Activated effector memory CD4-positive, alpha-beta T cell treated with anti-CD3 and anti-CD28 coated beads, Interleukin-2, amount 50 U/mL, for 16 hours (primary cell): ENCODE measurements around the gene AJAP1.

Experiments
- DNase-seq: peaks from one replicate; pipeline ENCODE4 v3.0.0-alpha.2; 2020

AJAP1 gene

DNA sequence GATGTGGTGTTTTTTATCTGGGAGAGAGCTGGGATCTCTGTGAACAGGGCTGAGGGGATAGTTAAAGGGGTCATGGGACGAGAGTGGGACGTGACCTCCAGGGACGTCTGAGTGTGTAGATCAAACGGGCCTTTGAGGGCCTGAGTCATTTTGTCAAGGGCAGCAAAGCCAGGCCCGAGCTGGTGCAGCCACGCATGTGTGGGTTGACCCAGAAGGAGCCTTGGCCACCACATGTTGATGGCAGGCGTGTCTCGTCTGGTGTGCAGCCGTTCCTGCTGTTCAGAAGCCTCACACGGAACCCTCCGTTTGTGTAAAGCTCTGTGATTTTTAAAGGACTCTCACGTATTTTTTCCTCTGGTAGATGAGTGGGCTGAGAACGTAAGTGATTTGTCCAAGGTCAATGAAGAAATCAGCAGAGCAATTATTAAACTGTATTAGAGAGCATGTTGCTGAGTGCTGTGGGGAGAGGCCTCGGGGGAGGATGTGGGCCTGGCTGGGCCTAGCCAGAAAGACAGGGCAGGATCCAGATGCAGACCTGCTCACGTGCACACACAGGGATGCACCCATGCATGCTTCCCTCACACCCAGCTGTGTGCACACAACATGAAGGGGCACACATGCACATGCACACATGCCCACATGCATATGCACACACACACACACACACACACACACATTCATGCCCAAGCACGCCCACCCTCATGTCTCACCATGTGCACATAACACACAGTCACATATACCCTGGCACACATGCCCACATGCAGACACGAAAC is 89.8 kb downstream of the AJAP1 start:
- no peak for DNase-seq

DNA sequence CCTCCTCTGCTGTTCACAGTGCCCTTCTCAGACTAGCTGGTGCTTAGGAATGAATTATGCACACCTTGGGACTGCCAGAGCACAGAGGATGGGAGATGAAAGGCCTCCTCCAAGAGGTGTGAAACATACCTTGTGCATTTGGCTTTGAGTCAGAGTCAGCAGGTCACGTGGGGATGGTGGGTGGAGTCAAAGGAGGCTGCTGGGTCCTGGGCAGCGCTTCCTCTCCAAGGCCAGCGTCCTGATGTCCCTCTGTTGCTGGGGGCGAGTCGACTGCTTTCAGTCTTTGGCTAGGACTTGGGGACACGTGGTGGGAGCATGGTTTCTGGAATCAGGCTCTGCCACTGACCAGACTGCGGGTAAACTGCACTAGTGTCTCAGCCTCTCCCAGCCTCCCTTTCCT is 91.2 kb downstream of the AJAP1 start:
- DNase-seq: no peak

DNA sequence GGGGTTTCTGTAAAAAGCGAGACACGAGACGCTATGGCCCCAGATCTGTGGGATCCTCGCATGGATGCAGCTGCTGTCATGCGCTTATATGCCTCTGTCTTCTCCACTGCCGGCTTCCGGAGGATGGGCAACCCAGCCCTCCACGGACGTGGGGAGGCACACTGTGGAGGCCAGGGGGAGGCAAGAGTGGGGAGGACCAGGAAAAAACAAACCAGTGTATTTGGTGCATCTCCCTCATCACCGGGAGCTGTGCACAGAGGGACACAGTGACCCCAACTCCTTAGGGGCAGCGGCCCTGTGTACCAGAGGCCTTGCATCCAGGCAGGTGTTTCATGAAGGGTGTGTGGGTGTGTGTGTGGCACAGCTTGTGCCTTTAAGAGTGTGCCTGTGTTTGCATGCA is 95.0 kb downstream of the AJAP1 start:
- no peak for DNase-seq

DNA sequence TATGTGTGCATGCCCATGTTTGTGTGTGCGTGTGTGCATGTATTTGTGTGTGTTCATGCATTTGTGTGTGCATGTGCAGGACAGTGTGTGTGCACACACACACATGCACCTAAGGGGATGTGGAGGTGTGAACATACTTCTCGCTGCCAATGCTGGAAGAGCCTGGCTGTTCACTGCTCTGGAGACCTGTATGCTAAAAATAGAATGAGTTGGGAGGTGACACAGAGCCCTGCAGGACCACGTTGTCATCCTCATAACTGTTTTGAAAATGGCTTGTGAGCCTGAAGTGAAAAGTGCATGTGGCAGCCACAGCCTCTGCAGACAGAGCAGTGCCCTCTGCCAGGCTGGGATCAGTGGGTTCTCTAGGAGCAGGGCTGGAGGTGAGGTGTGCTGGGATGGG is 95.8 kb downstream of the AJAP1 start:
- no peak for DNase-seq

DNA sequence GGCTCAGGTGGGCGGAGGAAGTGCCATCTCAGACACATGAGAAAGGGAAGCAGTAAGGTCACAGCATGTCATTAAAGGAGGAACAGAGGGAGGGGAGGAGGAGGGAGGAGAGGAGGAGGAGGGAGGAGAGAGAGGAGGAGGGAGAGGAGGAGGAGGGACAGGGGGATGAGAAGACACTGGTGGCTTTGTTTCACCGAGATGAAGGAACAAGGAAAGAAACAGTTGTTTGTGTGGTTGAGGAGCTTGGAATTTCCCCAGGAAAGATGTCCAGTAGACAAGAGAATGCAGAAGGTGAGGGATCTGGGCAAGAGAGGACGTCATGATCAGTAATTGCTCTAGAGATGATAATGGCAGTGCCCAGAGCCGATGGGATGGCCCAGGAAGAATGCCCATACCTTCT is 97.7 kb downstream of the AJAP1 start:
- no peak for DNase-seq

DNA sequence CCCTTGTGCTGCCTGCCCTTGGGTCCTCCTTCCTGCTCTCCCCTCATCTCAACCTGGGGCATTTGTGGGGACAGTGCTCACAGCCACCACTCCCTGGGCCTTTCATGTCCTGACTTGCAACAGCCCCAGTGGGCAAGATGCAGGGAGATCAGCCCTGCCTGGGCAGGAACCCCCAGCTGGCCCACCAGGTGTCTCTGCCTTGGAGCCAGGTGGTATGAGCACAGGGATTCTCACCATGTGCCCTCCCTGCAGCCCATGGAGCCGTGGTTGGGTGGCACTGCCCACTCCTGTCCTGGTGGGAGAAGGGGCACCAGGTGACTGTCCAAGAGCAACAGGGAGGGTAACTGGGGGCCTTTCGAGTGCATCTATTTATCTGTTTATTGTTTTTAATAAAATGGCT is 100.4 kb downstream of the AJAP1 start:
- DNase-seq: no peak

DNA sequence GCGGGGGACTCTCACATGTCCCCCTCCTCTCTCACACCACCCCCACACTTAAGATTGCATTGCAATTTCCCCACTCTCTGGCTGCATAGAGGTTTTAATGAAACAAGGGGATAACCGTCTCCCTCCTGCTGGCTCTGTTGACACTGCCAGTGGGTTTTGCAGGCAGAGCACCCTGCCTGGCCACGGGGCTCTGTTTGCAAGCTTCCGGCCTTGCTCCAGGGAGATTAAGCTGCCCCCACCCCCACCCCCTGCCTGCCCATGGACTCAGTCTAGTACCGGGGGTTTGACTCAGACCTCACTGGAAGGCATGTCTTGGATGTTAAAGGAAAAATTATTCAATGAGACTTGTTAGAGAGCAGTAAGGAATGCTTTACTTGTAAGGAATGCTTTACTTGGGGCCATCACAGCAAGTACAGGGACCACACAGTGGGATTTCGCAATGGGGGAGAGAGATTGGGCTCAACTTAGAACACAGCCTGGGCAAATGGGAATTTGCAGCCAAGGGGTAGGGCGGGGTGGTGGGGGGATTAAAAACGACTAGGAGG is 101.0 kb downstream of the AJAP1 start:
- no peak for DNase-seq

DNA sequence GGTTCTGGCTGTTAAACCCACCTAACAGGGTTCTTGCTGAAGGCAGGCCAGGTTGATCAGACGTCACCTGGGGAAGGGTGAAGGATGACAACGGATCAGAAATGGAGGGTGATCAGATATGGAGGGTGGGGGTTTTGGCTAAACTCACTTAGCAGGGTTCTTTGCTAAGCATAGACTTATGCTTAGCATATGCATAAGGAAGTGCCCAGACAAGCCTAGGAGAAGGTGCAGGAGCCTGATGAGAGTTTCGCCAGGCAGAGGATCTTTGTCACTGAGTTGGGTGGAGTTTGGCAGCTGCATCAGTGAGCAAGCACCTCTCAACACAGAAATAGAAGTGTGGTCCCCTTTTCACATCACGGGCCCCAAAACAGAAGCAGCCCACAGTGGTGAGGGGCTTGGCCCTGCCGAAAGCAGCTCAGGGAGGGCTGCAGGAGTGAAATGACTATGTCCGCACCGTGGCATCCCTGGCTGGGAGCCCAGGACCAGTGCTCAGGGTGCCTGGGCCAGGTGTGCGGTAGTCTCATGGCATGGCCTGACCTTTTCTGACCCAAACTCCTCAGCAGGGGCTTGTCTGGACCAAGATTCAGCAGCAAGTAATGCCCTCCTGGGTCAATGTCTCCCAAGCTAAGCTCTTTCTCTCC is 101.6 kb downstream of the AJAP1 start:
- DNase-seq: no peak

DNA sequence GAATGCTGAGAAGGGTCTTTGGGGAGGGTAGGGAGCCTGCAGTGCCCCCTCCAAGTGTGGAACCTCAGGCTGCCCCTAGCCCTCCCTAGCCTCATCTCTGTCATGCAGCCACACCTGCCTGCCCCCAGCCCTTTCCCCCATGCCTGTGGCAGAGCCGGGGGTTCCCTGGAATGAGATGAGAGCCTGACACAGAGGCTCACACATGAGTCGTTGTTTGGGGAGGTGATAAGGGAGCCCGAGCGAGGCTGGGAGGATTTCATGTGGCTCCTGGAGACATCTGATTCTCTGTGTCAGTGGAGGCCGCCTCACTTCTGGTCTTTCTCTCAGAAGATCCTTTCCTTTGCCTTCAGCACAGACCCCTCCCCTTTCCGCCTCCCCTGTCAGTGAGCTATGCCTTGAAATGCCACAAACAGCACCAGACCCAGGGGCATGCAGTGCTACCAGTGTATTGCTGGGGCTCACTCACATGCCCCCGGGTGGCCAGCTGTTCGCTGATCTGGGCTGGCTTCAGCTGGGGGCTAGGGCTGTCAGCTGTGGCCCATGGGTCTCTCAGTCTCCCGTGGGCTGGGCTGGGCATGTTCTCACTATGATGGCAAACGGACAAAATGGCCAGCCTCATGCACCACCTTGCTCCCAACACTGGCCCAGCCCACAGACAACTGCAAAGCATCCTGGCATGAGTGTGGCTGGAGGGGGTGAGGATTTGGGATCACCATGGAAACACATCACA is 102.6 kb downstream of the AJAP1 start:
- no peak for DNase-seq

DNA sequence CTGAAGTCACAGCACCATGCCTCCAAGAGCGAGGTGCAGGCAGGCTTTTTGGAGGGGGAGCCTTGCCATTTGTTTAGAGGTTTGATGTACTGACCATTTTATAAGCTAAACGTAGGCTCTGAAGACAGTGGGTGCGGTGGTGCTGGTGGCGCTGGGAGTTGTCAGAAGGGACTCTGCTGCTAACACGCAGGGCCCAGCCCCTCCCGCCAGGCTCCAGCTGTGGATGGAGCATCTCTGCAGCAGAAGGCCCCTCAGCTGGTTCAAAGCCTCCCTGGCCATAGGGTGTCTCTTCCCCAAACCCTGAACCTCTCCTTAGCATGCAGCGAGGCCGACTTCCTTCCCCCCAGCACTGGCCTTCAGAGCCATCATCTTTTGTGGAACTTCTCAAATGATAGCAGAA is 105.3 kb downstream of the AJAP1 start:
- no peak for DNase-seq

DNA sequence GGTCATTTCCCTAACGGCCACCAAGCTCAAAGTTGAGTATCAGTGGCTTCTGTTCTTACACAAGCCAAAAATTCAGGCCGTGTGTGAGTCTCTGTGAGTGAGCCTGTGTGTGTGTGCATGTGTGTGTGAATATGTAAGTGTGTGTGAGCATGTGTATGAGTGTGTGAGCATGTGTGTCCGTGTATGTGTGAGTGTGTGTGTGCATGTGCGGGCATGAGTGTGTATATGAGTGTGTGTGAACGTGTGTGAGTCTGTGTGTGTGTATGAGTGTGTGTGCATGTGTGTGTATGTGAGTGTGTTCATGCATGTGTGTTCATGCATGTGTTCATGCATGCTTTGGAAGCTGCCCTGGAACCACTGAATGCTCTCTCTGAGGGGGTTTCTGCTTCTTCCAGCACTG is 105.7 kb downstream of the AJAP1 start:
- no peak for DNase-seq

DNA sequence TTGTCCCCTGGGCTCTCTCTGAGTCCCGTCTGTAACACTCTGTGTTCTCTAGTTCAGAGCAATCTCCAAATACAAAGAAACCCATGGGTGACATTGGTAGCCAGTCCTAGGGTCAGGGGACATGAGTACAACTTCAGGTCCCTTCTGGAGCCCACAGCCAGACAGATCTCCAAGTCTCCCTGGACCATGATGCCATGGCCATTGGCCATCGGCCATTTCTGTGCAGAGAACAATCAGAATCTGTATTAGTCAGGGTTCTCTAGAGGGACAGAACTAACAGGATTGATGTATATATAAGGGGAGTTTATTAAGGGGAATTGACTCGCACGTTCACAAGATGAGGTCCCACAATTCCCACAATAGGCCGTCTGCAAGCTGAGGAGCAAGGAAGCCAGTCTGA is 106.9 kb downstream of the AJAP1 start:
- DNase-seq: no peak

DNA sequence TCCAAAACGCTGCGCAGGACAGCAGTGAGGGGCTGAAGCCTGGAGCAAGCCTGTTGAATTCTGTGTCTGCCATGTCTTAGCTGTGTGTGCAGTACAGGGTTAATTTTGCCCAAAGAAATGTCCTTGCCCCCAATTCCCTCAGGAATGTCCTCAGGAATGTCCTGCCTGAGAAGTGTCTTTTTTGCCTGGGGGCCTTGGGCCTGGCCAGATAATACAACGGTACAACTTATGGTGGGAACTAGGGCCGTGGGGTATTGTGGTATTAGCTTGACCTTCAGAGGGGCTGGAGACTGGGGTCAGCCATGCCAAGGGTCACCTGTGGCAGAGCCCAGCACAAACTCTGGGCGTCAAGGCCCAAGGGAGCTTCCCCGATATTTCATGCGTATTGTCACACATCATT is 107.7 kb downstream of the AJAP1 start:
- DNase-seq: no peak

DNA sequence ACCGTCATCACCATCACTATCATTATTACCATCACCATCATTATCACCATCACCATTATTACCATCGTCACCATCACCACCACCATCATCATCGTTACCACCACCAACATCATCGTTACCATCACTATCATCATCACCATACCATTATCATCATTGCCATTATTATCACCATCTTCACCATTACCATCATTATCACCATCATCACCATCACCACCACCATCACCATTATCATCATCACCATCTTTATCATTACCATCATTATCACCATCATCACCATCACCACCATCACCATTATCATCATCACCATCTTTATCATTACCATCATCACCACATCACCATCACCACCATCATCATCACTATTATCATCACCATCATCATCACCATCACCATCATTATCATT is 112.9 kb downstream of the AJAP1 start:
- no peak for DNase-seq

DNA sequence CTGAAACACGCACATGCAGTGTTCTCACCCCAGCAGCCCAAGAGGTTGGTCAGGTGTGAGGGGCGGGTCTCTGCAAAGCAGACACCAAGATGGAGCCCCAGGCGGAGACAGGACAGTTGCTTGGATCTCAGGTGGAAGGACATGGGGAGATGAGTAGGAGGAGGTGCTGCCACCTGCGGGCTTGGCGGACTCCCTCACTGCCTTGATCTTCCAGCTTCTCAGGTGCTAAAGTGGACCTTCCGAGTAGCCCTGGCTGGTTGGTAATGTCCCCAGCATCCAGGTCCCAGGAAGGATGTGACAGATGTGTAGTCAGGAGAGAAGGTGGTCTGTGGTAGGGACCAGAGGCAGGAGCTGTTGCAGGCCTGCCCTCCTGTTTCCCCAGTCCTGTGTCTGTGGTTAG is 114.1 kb downstream of the AJAP1 start:
- DNase-seq: no peak

DNA sequence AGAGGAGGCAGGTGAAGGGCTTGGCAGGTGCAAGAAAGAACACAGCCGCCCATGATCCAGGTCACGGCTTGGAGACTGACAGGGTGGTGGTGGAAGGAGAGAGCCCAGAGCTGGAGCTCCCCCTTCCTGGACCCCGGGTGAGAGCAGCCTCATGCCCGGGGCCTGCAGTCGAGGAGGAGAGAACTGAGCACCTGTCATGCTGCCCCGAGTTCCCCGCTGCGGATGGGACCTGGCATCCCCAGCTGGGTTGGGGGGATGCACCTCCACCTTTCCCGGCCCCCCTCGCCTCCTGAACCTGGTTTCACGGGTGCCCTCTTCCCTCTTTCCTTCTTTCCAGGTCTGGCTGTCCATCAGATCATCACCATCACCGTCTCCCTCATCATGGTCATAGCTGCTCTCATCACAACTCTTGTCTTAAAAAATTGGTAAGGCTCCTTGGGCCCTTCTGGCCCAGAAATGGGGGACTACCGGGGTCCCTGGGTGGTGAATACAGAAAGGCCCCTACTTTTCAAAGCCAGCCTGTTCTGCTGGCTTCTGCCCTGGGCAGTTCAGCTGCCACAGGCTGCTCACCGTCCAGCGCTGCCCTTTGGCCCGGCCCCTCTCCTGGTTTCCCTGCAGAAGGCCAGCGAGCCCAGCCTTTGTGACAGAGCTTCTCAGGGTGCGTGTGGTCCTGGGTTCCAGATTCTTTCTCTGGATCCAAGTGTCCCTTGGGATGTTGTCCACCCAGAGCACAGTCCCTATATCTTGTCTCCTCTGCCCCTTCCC is 115.3 kb downstream of the AJAP1 start:
- DNase-seq: no peak

DNA sequence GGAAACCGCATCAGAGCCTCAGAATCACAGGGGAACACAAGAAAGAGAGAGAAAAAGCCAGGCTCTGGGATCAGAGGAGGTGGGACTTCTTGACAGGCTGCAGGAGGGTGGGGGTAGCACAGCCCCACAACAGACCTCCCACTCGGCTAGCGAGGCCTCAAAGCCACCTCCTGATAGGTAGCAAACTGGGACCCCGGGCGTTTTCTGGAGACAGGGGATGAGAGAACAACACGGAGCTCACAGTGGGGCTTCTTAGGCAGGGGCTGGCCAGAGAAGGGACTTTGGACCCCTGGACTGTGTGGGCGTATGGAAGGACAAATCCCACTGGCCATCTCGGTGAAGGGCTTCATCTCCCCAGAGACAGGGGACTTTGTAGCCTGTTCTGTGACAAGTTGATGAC is 116.3 kb downstream of the AJAP1 start:
- no peak for DNase-seq

DNA sequence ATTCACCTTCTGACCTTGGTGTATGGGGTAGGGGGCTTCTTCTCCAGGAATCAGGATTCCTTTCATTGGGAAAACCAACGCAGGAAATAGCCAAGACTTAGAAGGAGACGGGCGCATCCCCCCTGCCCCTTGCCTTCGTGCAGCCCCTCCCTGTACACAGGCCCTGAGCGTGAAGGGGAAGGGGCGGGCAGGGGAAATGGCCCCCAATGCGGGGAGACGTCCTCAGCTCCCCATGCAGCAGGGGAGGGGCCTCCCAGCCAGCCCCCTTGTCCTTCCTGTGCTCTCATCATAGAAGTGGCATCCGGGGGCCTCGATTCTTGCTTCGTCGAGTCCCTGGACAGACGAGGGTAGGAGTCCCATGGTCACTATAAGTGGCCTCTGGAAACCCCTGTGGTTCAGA is 116.9 kb downstream of the AJAP1 start:
- DNase-seq: no peak

DNA sequence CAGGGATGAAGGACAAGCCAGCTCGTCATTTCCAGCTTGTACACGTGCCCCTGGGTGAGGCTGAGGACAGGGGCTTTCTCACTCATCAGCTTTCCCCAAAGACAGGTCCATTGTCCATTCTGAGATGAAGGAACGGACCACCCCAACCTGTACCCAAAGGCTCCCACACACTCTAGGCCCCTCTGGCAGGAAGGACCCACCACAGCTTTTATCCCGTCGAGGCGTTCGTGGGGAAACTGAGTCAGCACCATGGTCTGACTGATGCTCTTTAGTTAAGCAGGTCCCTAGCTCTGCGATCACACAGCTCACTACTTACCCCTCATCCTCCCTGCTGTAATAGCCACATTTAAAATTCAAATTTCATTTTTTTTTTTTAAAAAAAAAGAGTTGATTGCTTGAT is 117.3 kb downstream of the AJAP1 start:
- no peak for DNase-seq

DNA sequence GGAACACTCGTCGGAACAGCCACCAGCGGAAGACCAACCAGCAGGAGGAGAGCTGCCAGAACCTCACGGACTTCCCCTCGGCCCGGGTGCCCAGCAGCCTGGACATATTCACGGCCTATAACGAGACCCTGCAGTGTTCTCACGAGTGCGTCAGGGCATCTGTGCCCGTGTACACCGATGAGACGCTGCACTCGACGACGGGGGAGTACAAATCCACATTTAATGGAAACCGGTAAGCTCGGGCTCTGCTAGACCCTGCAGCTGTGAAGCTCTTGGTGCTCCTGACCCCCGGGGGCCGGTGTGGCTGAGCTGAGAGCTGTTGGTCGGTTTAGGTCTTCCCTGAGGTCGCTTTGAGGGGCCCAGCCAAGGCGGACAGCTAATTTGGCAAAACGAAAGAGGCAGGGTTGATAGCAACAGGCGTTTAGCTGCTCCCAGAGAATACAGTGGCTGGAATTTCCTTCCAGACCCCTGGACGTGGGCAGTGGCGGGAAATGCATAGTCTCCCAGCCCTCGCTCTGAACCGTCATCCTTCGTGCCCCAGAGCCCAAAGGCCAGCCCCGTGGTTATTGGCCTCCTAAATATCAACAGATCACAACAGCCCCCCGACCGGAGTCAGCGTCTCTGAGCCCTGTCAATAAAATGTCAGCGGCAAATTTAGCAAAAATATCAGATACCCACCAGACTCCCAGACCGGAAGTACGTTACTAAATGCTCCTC is 118.0 kb downstream of the AJAP1 start:
- no peak for DNase-seq

DNA sequence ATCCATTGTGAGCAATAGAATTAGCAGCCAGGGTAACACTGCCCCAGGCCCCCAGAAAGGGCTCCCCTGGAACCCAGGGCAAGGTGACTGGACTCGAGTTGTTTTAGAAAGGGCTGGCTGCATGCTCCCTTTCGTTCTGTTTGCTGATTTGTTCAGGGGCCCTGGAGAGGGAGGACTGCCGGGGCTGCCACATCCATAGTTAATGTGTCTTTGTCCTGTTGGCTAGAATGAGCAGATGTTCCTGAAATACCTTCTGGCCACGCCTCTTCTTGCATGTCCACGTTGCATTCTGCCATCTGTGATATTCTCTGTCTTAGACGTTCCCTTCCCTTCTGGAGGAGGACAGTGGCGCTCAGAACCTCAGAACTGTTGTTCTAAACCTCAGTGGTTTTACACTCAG is 118.8 kb downstream of the AJAP1 start:
- no peak for DNase-seq

DNA sequence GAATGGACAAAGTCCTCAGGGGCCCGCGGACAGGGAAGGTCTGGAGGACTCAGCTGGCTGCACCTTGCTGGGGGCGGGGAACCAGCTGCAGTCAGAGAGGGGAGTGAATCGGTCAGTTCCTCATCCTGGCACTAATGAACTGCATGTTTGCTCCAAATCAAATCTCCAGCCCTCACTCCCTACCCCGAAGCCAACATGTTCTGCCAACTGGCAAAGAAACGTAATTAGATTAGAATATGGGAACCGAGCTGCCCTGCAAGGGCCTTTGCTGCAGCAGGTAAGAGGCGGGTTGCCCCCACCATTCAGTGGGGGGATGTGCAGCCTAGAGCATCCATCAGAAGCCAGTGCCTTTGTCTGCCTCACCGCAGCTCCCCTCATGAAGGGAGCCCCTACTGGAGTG is 121.1 kb downstream of the AJAP1 start:
- DNase-seq: no peak

DNA sequence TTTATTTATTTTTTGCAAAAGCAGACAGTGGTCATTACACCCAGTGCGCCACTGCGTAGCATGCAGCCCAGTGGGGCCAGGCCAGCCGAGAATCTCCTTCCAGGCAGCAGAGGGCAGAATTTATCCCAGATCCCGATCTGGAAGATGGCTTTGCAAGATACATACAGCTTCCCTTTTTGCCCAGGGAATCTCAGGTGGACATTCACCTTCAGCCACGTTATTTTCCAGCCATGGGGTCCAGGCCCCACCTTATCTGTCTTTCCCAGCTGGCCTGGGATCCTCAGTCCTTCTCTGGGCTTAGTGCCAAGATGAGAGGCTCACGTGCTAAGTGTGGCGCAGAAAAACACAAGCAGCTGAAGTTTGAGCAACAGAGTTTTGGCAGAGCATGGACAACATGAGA is 123.6 kb downstream of the AJAP1 start:
- DNase-seq: no peak
